Peyer's patch (tissue), 4 donors: ENCODE results near the gene SRRM3.

Experiments used
- POLR2A ChIP-seq, 2 donors: fragments of 450-650 bp; IDR thresholded peaks; one replicate each; pipeline ENCODE4 v1.5.1; 2017; ENCODE audit warnings: antibody characterized with exemption in 2 of 2, mild to moderate bottlenecking in 2 of 2, moderate library complexity in 2 of 2
- TF ChIP-seq, protein P1 (sequence below), 6 experiments: fragments of 450-650 bp in 4 of 6; fragments of 200-600 bp in 2 of 6; sonication (generic) in 1 of 6; IDR thresholded peaks; one replicate each; pipeline ENCODE4 v1.5.1; 2017 to 2019; ENCODE audit warnings: antibody characterized with exemption in 6 of 6, mild to moderate bottlenecking in 3 of 6, moderate library complexity in 1 of 6

DNA sequence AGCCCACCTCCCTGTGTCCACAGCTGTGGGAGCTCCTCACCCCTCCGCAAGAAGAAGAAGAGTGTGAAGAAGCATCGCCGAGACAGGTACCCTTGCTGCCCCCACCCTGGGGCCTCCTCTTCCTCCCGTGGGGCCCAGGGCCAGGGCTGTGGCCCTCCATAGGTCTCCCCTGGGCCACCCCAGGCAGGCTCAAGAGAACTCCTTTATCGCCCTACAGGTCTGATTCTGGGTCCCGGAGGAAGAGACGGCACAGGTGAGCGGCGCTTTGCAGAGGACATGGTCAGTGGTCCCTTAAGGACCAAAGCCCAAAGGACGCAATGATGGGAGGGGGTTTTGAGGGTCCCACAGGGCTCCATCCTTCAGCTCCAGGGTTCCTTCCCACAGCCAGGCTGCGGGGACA, 59.6 kb downstream of the SRRM3 start:
- TF ChIP-seq, protein P1, sequence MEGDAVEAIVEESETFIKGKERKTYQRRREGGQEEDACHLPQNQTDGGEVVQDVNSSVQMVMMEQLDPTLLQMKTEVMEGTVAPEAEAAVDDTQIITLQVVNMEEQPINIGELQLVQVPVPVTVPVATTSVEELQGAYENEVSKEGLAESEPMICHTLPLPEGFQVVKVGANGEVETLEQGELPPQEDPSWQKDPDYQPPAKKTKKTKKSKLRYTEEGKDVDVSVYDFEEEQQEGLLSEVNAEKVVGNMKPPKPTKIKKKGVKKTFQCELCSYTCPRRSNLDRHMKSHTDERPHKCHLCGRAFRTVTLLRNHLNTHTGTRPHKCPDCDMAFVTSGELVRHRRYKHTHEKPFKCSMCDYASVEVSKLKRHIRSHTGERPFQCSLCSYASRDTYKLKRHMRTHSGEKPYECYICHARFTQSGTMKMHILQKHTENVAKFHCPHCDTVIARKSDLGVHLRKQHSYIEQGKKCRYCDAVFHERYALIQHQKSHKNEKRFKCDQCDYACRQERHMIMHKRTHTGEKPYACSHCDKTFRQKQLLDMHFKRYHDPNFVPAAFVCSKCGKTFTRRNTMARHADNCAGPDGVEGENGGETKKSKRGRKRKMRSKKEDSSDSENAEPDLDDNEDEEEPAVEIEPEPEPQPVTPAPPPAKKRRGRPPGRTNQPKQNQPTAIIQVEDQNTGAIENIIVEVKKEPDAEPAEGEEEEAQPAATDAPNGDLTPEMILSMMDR (IDR thresholded peaks at IDR 0.05), result no peak
- no peak for TF ChIP-seq POLR2A (IDR thresholded peaks at IDR 0.05)
